A549 (cell line): Measurements from ENCODE around the gene PILRB.

Experiments
- CBX2 ChIP-seq: fragments of 200-600 bp; sonication (generic); IDR thresholded peaks from 2 replicates; pipeline ENCODE4 v1.6.1; 2016; ENCODE audit warnings: low read depth, mild to moderate bottlenecking, borderline replicate concordance
- TF ChIP-seq, protein P1 (sequence below): fragments of >200 bp; sonication (Bioruptor Twin); formaldehyde crosslinking; IDR thresholded peaks from 3 replicates; pipeline ENCODE4 v1.5.1; 2016
- TF ChIP-seq, protein P2 (sequence below): IDR thresholded peaks from 2 replicates; pipeline ENCODE4 v1.6.1; 2012

DNA sequence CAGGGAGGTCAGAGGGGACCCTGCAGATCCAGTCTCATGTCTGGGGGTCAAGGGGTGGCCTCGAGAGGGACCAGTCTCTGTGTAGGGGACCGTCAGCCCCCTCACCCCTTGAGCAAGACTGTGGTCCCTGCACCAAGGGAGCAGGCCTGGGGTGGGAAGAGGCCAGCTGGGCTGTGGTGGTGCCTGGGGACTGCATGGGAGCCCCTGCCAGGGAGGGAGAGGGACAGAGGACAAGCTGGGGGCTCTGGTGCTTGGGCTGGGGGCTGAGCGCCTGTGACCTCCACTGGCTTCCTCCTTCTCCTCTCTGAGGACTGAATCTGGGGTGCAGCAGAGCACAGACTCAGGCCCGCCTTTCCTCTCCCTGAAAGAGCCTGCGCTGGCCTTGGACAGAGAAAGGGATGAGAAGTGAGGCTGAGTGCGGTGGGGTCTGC, 771 bp upstream of the PILRB start:
- TF ChIP-seq, protein P1, sequence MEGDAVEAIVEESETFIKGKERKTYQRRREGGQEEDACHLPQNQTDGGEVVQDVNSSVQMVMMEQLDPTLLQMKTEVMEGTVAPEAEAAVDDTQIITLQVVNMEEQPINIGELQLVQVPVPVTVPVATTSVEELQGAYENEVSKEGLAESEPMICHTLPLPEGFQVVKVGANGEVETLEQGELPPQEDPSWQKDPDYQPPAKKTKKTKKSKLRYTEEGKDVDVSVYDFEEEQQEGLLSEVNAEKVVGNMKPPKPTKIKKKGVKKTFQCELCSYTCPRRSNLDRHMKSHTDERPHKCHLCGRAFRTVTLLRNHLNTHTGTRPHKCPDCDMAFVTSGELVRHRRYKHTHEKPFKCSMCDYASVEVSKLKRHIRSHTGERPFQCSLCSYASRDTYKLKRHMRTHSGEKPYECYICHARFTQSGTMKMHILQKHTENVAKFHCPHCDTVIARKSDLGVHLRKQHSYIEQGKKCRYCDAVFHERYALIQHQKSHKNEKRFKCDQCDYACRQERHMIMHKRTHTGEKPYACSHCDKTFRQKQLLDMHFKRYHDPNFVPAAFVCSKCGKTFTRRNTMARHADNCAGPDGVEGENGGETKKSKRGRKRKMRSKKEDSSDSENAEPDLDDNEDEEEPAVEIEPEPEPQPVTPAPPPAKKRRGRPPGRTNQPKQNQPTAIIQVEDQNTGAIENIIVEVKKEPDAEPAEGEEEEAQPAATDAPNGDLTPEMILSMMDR: no peak
- TF ChIP-seq, protein P2, sequence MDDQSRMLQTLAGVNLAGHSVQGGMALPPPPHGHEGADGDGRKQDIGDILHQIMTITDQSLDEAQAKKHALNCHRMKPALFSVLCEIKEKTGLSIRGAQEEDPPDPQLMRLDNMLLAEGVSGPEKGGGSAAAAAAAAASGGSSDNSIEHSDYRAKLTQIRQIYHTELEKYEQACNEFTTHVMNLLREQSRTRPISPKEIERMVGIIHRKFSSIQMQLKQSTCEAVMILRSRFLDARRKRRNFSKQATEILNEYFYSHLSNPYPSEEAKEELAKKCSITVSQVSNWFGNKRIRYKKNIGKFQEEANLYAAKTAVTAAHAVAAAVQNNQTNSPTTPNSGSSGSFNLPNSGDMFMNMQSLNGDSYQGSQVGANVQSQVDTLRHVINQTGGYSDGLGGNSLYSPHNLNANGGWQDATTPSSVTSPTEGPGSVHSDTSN: no peak
- no peak for TF ChIP-seq CBX2
